ENCODE data around the gene ZBTB7C.

- TF ChIP-seq, protein P1, sequence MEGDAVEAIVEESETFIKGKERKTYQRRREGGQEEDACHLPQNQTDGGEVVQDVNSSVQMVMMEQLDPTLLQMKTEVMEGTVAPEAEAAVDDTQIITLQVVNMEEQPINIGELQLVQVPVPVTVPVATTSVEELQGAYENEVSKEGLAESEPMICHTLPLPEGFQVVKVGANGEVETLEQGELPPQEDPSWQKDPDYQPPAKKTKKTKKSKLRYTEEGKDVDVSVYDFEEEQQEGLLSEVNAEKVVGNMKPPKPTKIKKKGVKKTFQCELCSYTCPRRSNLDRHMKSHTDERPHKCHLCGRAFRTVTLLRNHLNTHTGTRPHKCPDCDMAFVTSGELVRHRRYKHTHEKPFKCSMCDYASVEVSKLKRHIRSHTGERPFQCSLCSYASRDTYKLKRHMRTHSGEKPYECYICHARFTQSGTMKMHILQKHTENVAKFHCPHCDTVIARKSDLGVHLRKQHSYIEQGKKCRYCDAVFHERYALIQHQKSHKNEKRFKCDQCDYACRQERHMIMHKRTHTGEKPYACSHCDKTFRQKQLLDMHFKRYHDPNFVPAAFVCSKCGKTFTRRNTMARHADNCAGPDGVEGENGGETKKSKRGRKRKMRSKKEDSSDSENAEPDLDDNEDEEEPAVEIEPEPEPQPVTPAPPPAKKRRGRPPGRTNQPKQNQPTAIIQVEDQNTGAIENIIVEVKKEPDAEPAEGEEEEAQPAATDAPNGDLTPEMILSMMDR (conservative IDR thresholded peaks at IDR 0.05 in 1 of 2, IDR thresholded peaks at IDR 0.05 in 1 of 2; ENCODE audit: extremely low read depth in 1 of 2, insufficient read depth in 1 of 2, low read depth in 1 of 2, low read length in 2 of 2), result no peak
- TF ChIP-seq EZH2 (IDR thresholded peaks at IDR 0.05; ENCODE audit: borderline replicate concordance, low read length), result no peak
These were observed 225.6 kb downstream of the ZBTB7C start for GRCh38 chr18:48183613-48184012.

Data from mammary epithelial cell (primary cell).